HL-60 (cell line): ENCODE data around the gene ZNRF2.

ENCODE experiments used
- DNase-seq, 2 experiments: peaks; one replicate each; pipeline ENCODE4 v3.0.0-alpha.2; 2010 to 2020; ENCODE audit warnings: low read depth in 1 of 2, low spot score in 1 of 2
- H3K27ac ChIP-seq: fragments of 250-450 bp; sonication (Bioruptor Pico); replicated peaks from 2 replicates; pipeline ENCODE4 v1.5.1; 2020; ENCODE audit warnings: mild to moderate bottlenecking, moderate library complexity
- H3K27me3 ChIP-seq: fragments of 250-450 bp; sonication (Bioruptor Pico); 2 replicates; pipeline ENCODE4 v1.5.1; 2021; ENCODE audit warnings: mild to moderate bottlenecking, moderate library complexity; ENCODE audit not compliant: insufficient read depth, poor library complexity, severe bottlenecking
- H3K4me3 ChIP-seq: replicated peaks from 2 replicates; pipeline ENCODE4 v1.5.1; 2011; ENCODE audit warnings: mild to moderate bottlenecking, control low read depth, low read length; ENCODE audit not compliant: insufficient read depth
- CTCF ChIP-seq: IDR thresholded peaks from one replicate; pipeline ENCODE4 v1.5.1; 2011; ENCODE audit warnings: low read length, control low read depth, inconsistent platforms; ENCODE audit not compliant: insufficient read depth
- GABPA ChIP-seq: IDR thresholded peaks from 2 replicates; pipeline ENCODE4 v1.6.1; 2012; ENCODE audit warnings: low read depth
- POLR2AphosphoS5 ChIP-seq: IDR thresholded peaks from 2 replicates; pipeline ENCODE4 v1.6.1; 2012; ENCODE audit warnings: low read depth
- REST ChIP-seq: IDR thresholded peaks from 2 replicates; pipeline ENCODE4 v1.6.1; 2012; ENCODE audit warnings: low read depth; ENCODE audit not compliant: insufficient replicate concordance
- SPI1 ChIP-seq: IDR thresholded peaks from 2 replicates; pipeline ENCODE4 v1.6.1; 2012; ENCODE audit warnings: low read depth, mild to moderate bottlenecking, borderline replicate concordance

ZNRF2 gene

GRCh38 chr7:30351724-30352123 lies 67.3 kb downstream of the ZNRF2 start:
- DNase-seq, result no peak
- H3K27ac ChIP-seq, result peak overlapping the region; percentile 75
- H3K4me3 ChIP-seq, result no peak overlapping the region
- TF ChIP-seq GABPA, result no peak
- no peak for TF ChIP-seq POLR2AphosphoS5
- no peak for TF ChIP-seq CTCF
- no peak for TF ChIP-seq REST
- no peak for TF ChIP-seq SPI1
- H3K27me3 ChIP-seq, result no peaks in the 10 kb centered on the region

- no peak overlapping the region for H3K4me3 ChIP-seq
- TF ChIP-seq SPI1 (no peak), POLR2AphosphoS5 (no peak), CTCF (no peak), REST (no peak), GABPA (no peak)
- no peak overlapping the region for H3K27ac ChIP-seq
- H3K27me3 ChIP-seq, result no peaks in the 10 kb centered on the region
- DNase-seq, result no peak
Observed at GRCh38 chr7:30352169-30352568, 67.8 kb downstream of the ZNRF2 start.

GRCh38 chr7:30353532-30353931 lies 69.1 kb downstream of the ZNRF2 start:
- TF ChIP-seq REST (no peak), POLR2AphosphoS5 (no peak), CTCF (no peak), GABPA (no peak), SPI1 (no peak)
- Histone ChIP-seq H3K27ac (no peak overlapping the region), H3K27me3 (no peaks in the 10 kb centered on the region), H3K4me3 (no peak overlapping the region)
- no peak for DNase-seq
